Osteoblast (primary cell): ENCODE results near the gene ELF2. TPM values are rescaled to one million over a fixed set of nuclear protein-coding genes. Genes with fewer than 3 reads are reported as not detected.
A peak's percentile ranks its signal among the peaks of the same experiment; 100 is the strongest.

Experiments
- DNase-seq: peaks from one replicate; pipeline ENCODE4 v3.0.0; 2011; ENCODE audit warnings: low spot score, mixed read lengths; ENCODE audit not compliant: insufficient read length; ENCODE audit errors: missing footprints
- H2AFZ ChIP-seq: 2 replicates; pipeline ENCODE4 v1.6.0; 2011; ENCODE audit warnings: mild to moderate bottlenecking, low read length
- H3K27ac ChIP-seq: 2 replicates; pipeline ENCODE4 v1.5.1; 2011; ENCODE audit warnings: mild to moderate bottlenecking, low read depth, low read length, moderate library complexity
- H3K27me3 ChIP-seq: 2 replicates; pipeline ENCODE4 v1.6.0; 2012; ENCODE audit warnings: mild to moderate bottlenecking, control low read depth, inconsistent platforms, low read length, moderate library complexity; ENCODE audit not compliant: insufficient read depth
- H3K36me3 ChIP-seq: 2 replicates; pipeline ENCODE4 v1.5.1; 2011; ENCODE audit warnings: mild to moderate bottlenecking, low read length, control low read depth, moderate library complexity; ENCODE audit not compliant: insufficient read depth
- H3K4me1 ChIP-seq: 2 replicates; pipeline ENCODE4 v1.5.1; 2011; ENCODE audit warnings: mild to moderate bottlenecking, low read length, control low read depth, moderate library complexity; ENCODE audit not compliant: insufficient read depth
- H3K4me2 ChIP-seq: 2 replicates; pipeline ENCODE4 v1.6.0; 2011; ENCODE audit warnings: mild to moderate bottlenecking, low read length; ENCODE audit not compliant: insufficient read depth
- H3K4me3 ChIP-seq: fragments of 200-600 bp; sonication (generic); 3 replicates; pipeline ENCODE4 v1.5.1; 2012; ENCODE audit warnings: mild to moderate bottlenecking, low read length, inconsistent platforms; ENCODE audit not compliant: insufficient read depth
- H3K79me2 ChIP-seq: 2 replicates; pipeline ENCODE4 v1.6.0; 2012; ENCODE audit warnings: mild to moderate bottlenecking, low read length, control low read depth, inconsistent platforms; ENCODE audit not compliant: insufficient read depth
- H3K9me3 ChIP-seq: 2 replicates; pipeline ENCODE4 v1.5.1; 2011; ENCODE audit warnings: low read depth, low read length, control low read depth
- H4K20me1 ChIP-seq: 2 replicates; pipeline ENCODE4 v1.6.0; 2012; ENCODE audit warnings: mild to moderate bottlenecking, low read length, control low read depth; ENCODE audit not compliant: insufficient read depth
- CTCF ChIP-seq: IDR thresholded peaks from 2 replicates; pipeline ENCODE4 v1.5.1; 2011; ENCODE audit warnings: mild to moderate bottlenecking, low read depth, low read length, moderate library complexity; ENCODE audit errors: extremely low read depth
- total RNA-seq: library from RNA; depleted of rRNA; stranded (reverse); fragments of >200 nt; gene quantifications from 2 replicates; pipeline ENCODE4 v1.2.3, GENCODE V29; 2012

The ELF2 gene
- total RNA-seq, 1 donor: 52.1 TPM

- DNase-seq: no peak
- H2AFZ ChIP-seq: no peak overlapping the region
- H3K79me2 ChIP-seq: peaks cover 72% of the 10 kb centered on the region
- H4K20me1 ChIP-seq: peaks cover 34% of the 10 kb centered on the region
- H3K4me2 ChIP-seq: no peak overlapping the region
- H3K9me3 ChIP-seq: no peaks in the 10 kb centered on the region
- no peak overlapping the region for H3K4me3 ChIP-seq
- H3K27me3 ChIP-seq: no peaks in the 10 kb centered on the region
- peaks cover 43% of the 10 kb centered on the region for H3K36me3 ChIP-seq
- H3K27ac ChIP-seq: peak overlapping the region; percentile 17
- no peaks in the 10 kb centered on the region for H3K4me1 ChIP-seq
- TF ChIP-seq CTCF: no peak
Observed at GRCh38 chr4:139042981-139043460, 134.0 kb downstream of the ELF2 start.

GRCh38 chr4:139038874-139039443, 138.1 kb downstream of the ELF2 start:
- Histone ChIP-seq H3K27me3 (no peaks in the 10 kb centered on the region), H3K4me1 (peaks cover 2% of the 10 kb centered on the region), H4K20me1 (peaks cover 53% of the 10 kb centered on the region), H3K27ac (no peak overlapping the region), H2AFZ (no peak overlapping the region), H3K36me3 (peaks cover 11% of the 10 kb centered on the region), H3K4me2 (no peak overlapping the region), H3K9me3 (no peaks in the 10 kb centered on the region), H3K4me3 (no peak overlapping the region), H3K79me2 (peaks cover 85% of the 10 kb centered on the region)
- no peak for DNase-seq
- no peak for TF ChIP-seq CTCF

- Histone ChIP-seq H3K4me1 (peaks cover 2% of the 10 kb centered on the region), H4K20me1 (peaks cover 65% of the 10 kb centered on the region), H3K27me3 (no peaks in the 10 kb centered on the region), H3K27ac (no peak overlapping the region), H3K79me2 (peaks cover 91% of the 10 kb centered on the region), H2AFZ (no peak overlapping the region), H3K36me3 (peaks cover 4% of the 10 kb centered on the region), H3K4me3 (no peak overlapping the region), H3K4me2 (no peak overlapping the region), H3K9me3 (no peaks in the 10 kb centered on the region)
- TF ChIP-seq CTCF: no peak
- no peak for DNase-seq
Observed at GRCh38 chr4:139036885-139037284, 140.1 kb downstream of the ELF2 start.

GRCh38 chr4:139035650-139036049, 141.4 kb downstream of the ELF2 start:
- no peaks in the 10 kb centered on the region for H3K9me3 ChIP-seq

More at GRCh38 chr4:139035650-139036049, 141.4 kb downstream of the ELF2 start:
- no peak for TF ChIP-seq CTCF
- Histone ChIP-seq H4K20me1 (peaks cover 71% of the 10 kb centered on the region), H3K27me3 (no peaks in the 10 kb centered on the region), H3K4me1 (peaks cover 2% of the 10 kb centered on the region), H3K36me3 (peaks cover 4% of the 10 kb centered on the region), H3K4me2 (no peak overlapping the region), H3K4me3 (no peak overlapping the region), H3K79me2 (peaks cover 92% of the 10 kb centered on the region), H3K27ac (no peak overlapping the region), H2AFZ (no peak overlapping the region)
- no peak for DNase-seq
